Skeletal muscle tissue (tissue), 4 donors: Measurements from ENCODE around the gene LMO7. TPM values are rescaled to one million over a fixed set of nuclear protein-coding genes. Genes with fewer than 3 reads are reported as not detected.

ENCODE experiments used
- H3K27ac ChIP-seq: one replicate; pipeline ENCODE4 v1.7.0; 2013; ENCODE audit warnings: mild to moderate bottlenecking, low read depth, low read length, inconsistent platforms
- H3K27me3 ChIP-seq, 3 donors: one replicate each; pipeline ENCODE4 v1.7.0; 2013; ENCODE audit warnings: low read length in 3 of 3; ENCODE audit not compliant: control insufficient read depth in 3 of 3, insufficient read depth in 3 of 3
- H3K36me3 ChIP-seq, 3 donors: one replicate each; pipeline ENCODE4 v1.7.0; 2013; ENCODE audit warnings: low read length in 3 of 3; ENCODE audit not compliant: control insufficient read depth in 3 of 3, insufficient read depth in 3 of 3
- H3K4me1 ChIP-seq, 3 donors: one replicate each; pipeline ENCODE4 v1.7.0; 2013; ENCODE audit warnings: low read length in 3 of 3, mild to moderate bottlenecking in 3 of 3; ENCODE audit not compliant: control insufficient read depth in 3 of 3, insufficient read depth in 3 of 3
- H3K4me3 ChIP-seq, 3 donors: one replicate each; pipeline ENCODE4 v1.7.0; 2013; ENCODE audit warnings: low read length in 3 of 3
- H3K9ac ChIP-seq, 3 donors: one replicate each; pipeline ENCODE4 v1.7.0; 2013; ENCODE audit warnings: low read length in 3 of 3, mild to moderate bottlenecking in 3 of 3, moderate library complexity in 2 of 3, low read depth in 1 of 3
- H3K9me3 ChIP-seq, 3 donors: one replicate each; pipeline ENCODE4 v1.7.0; 2013; ENCODE audit warnings: low read length in 3 of 3; ENCODE audit not compliant: control insufficient read depth in 3 of 3
- total RNA-seq: library from RNA; depleted of rRNA; stranded (reverse); fragments of >200 nt; gene quantifications from one replicate; pipeline ENCODE4 v1.2.3, GENCODE V29; 2014
- donor health status: Osteomylitis.

Gene LMO7
- total RNA-seq, 1 donor from 2014 or later: 176 TPM

DNA sequence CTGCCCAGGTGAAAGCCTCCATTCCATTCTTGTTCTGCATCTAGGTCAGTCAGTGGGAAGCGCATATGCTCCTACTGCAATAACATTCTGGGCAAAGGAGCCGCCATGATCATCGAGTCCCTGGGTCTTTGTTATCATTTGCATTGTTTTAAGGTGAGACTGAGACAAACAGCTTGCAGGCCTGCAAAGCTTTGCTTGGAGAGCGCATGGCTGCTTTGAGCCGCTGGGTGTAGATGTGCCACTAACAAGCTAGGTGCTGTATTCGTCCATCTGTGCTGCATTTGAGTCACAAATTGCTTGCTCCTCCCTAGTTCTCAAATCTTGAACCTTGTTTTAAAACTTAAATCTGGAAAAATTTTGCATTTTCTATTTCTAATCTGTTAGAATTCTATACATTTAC is 219.1 kb downstream of the LMO7 start:
- no peak overlapping the region for H3K27ac ChIP-seq
- H3K36me3 ChIP-seq: peaks cover 20 to 55% (median 49%) of the 10 kb centered on the region in 3 donors
- H3K27me3 ChIP-seq: no peaks in the 10 kb centered on the region
- no peaks in the 10 kb centered on the region for H3K9me3 ChIP-seq
- H3K9ac ChIP-seq: no peak overlapping the region
- H3K4me3 ChIP-seq: no peak overlapping the region
- no peaks in the 10 kb centered on the region for H3K4me1 ChIP-seq

GRCh38 chr13:75855847-75856246 is 219.7 kb downstream of the LMO7 start:
- Histone ChIP-seq H3K4me3 (no peak overlapping the region), H3K27me3 (no peaks in the 10 kb centered on the region), H3K36me3 (peaks cover 18 to 50% (median 44%) of the 10 kb centered on the region in 3 donors), H3K9me3 (no peaks in the 10 kb centered on the region), H3K4me1 (no peaks in the 10 kb centered on the region), H3K27ac (no peak overlapping the region), H3K9ac (no peak overlapping the region)

DNA sequence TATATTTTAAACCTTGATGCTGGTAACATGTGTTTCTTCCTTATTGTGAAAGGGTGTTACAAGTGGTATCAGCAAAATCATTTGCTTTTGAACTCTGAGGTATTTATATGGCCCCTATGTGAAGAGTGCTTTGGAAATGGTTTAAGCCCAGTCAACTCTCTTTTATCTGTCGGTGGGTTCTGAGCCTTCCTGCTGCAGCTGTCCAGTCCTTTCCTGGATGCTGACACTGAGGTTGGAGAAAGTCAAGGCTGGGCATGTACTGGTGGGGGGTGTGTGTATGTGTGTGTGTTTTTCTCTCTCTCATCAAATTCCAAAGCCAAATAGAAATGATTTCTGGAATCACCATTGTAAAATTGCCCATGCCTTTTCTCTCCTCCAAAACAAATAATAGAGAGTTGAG is 221.2 kb downstream of the LMO7 start:
- no peak overlapping the region for H3K4me3 ChIP-seq
- no peak overlapping the region for H3K27ac ChIP-seq
- no peaks in the 10 kb centered on the region for H3K27me3 ChIP-seq
- H3K9ac ChIP-seq: no peak overlapping the region
- H3K36me3 ChIP-seq: peaks cover 16 to 45% (median 39%) of the 10 kb centered on the region in 3 donors
- H3K4me1 ChIP-seq: no peaks in the 10 kb centered on the region
- no peaks in the 10 kb centered on the region for H3K9me3 ChIP-seq

- Histone ChIP-seq H3K4me1 (no peaks in the 10 kb centered on the region), H3K27ac (no peak overlapping the region), H3K4me3 (no peak overlapping the region), H3K9ac (no peak overlapping the region), H3K9me3 (no peaks in the 10 kb centered on the region), H3K36me3 (peaks cover 5 to 16% (median 13%) of the 10 kb centered on the region in 3 donors), H3K27me3 (no peaks in the 10 kb centered on the region)
Observed at GRCh38 chr13:75860935-75861334, 224.8 kb downstream of the LMO7 start.

DNA sequence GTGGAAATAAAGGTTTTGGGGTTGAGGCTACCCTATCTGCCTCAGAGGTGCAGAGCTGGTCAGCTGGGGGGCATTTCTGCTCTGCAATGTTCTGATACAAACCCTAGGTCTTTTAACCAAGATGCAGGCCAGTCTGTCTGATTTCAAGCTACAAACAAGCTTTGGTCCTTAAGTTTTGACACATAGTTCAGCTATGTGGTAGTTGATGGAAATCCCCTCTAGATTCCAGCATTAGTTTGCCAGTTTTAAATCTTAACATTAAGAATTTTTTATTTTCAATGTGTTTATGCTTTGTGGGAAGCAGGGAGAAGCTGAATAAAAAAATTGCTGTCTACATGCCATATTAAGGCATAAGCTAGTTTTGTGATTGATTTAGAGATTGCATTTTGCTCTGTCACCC is 225.7 kb downstream of the LMO7 start:
- no peaks in the 10 kb centered on the region for H3K9me3 ChIP-seq
- no peak overlapping the region for H3K4me3 ChIP-seq
- H3K27me3 ChIP-seq: no peaks in the 10 kb centered on the region
- peaks cover 3 to 10% (median 9%) of the 10 kb centered on the region in 3 donors for H3K36me3 ChIP-seq
- no peaks in the 10 kb centered on the region for H3K4me1 ChIP-seq
- H3K27ac ChIP-seq: no peak overlapping the region
- no peak overlapping the region for H3K9ac ChIP-seq

- H3K4me1 ChIP-seq: no peaks in the 10 kb centered on the region
- no peaks in the 10 kb centered on the region for H3K9me3 ChIP-seq
- peaks cover 0 to under 1% (median under 1%) of the 10 kb centered on the region in 3 donors for H3K36me3 ChIP-seq
- no peak overlapping the region for H3K4me3 ChIP-seq
- no peak overlapping the region for H3K27ac ChIP-seq
- H3K9ac ChIP-seq: no peak overlapping the region
- no peaks in the 10 kb centered on the region for H3K27me3 ChIP-seq
Observed at GRCh38 chr13:75864718-75865117, 228.6 kb downstream of the LMO7 start.

DNA sequence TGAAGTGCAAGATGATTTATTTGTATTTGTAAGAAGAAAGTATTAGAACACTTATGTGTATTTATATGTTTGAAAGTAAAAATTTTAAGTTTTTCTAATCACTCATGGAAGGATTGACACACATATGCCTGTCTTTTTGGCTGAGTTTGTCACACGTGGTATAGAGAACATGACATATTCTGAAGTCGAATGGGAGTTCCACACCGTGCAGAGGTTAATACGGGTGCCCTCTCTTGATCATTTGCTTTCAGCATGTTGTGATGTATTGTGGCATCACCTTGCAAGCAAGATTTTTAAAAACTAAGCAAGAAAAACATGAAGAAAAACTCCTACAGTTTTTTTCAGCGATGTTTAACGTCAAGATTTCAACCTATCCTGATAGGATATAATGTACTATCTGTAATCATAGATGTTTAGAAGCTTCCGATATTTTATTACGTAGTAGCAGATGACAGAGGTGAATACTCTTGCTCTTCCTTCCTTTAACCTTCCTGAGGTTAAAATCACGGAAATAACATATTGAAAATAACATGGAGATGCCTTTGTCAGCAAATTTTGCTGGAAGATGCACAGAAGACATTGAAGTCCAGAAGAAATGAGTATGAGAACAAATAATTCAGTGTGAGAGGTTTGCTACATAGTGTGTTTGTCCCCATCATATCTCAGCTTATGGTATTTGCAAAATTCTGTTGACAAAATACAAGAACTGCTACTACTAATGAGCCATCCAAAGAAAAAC is 231.4 kb downstream of the LMO7 start:
- Histone ChIP-seq H3K27ac (no peak overlapping the region), H3K4me1 (no peaks in the 10 kb centered on the region), H3K36me3 (no peaks in the 10 kb centered on the region), H3K27me3 (no peaks in the 10 kb centered on the region), H3K9ac (no peak overlapping the region), H3K4me3 (no peak overlapping the region), H3K9me3 (no peaks in the 10 kb centered on the region)

GRCh38 chr13:75869981-75870380 is 233.9 kb downstream of the LMO7 start:
- H3K27me3 ChIP-seq: no peaks in the 10 kb centered on the region
- no peaks in the 10 kb centered on the region for H3K9me3 ChIP-seq
- no peaks in the 10 kb centered on the region for H3K4me1 ChIP-seq
- no peak overlapping the region for H3K9ac ChIP-seq
- H3K36me3 ChIP-seq: no peaks in the 10 kb centered on the region
- peak overlapping the region in 1 of 3 donors; percentile 70 for H3K4me3 ChIP-seq
- H3K27ac ChIP-seq: no peak overlapping the region

GRCh38 chr13:75870397-75870903 is 234.3 kb downstream of the LMO7 start:
- H3K9ac ChIP-seq: peak overlapping the region; percentile 1 to 65 (median 18)
- no peaks in the 10 kb centered on the region for H3K36me3 ChIP-seq
- peak overlapping the region; percentile 59 to 70 (median 63) for H3K4me3 ChIP-seq
- no peaks in the 10 kb centered on the region for H3K9me3 ChIP-seq
- no peaks in the 10 kb centered on the region for H3K4me1 ChIP-seq
- no peaks in the 10 kb centered on the region for H3K27me3 ChIP-seq
- H3K27ac ChIP-seq: no peak overlapping the region

- Histone ChIP-seq H3K4me3 (peak overlapping the region in 2 of 3 donors; percentile 59 to 63), H3K27me3 (no peaks in the 10 kb centered on the region), H3K4me1 (no peaks in the 10 kb centered on the region), H3K27ac (no peak overlapping the region), H3K9ac (no peak overlapping the region), H3K9me3 (no peaks in the 10 kb centered on the region), H3K36me3 (no peaks in the 10 kb centered on the region)
Observed at GRCh38 chr13:75871059-75871458, 234.9 kb downstream of the LMO7 start.
